ENCODE measurements around the gene RAB5IF. TPM values are rescaled to one million over a fixed set of nuclear protein-coding genes. Genes with fewer than 3 reads are reported as not detected.

Gene RAB5IF
- total and polyA plus RNA-seq, 2 of the 13 experiments (the other 11 are each of a cell fraction or from before 2014, with no cell fraction given) = 261 to 305 TPM

- TF ChIP-seq ZNF704 (CRISPR knock-in tag; IDR thresholded peaks at IDR 0.05; ENCODE audit: borderline replicate concordance) = no peak; the same call in 1 of the 2 replicates
- peak; percentile 88 for TF ChIP-seq RBM39 (IDR thresholded peaks at IDR 0.05; ENCODE audit: low read depth, low read length, poor library complexity, severe bottlenecking)
- peak; percentile 86; the same call in 1 of the 2 replicates for TF ChIP-seq ZNF839 (CRISPR knock-in tag; IDR thresholded peaks at IDR 0.05; ENCODE audit: borderline replicate concordance)
- TF ChIP-seq ZNF318 (CRISPR knock-in tag; IDR thresholded peaks at IDR 0.05) = no peak; the same call in 1 of the 2 replicates
- peak; percentile 92; the same call in 1 of the 2 replicates for TF ChIP-seq TBX2 (CRISPR knock-in tag; IDR thresholded peaks at IDR 0.05; ENCODE audit: borderline replicate concordance)
- no peak for TF ChIP-seq PAWR (CRISPR knock-in tag; IDR thresholded peaks at IDR 0.05; ENCODE audit: borderline replicate concordance)
- 0 out of 2 replicates have a peak, but pooled peaks have one; percentile 12 for TF ChIP-seq ZNF251 (CRISPR knock-in tag; IDR thresholded peaks at IDR 0.05)
- no peak for TF ChIP-seq HMG20A (CRISPR knock-in tag; IDR thresholded peaks at IDR 0.05; ENCODE audit: borderline replicate concordance)
- TF ChIP-seq CENPT (CRISPR knock-in tag; IDR thresholded peaks at IDR 0.05; ENCODE audit: low read depth) = peak; percentile 86
- peak; percentile 56 for TF ChIP-seq ARHGAP35 (CRISPR knock-in tag; IDR thresholded peaks at IDR 0.05; ENCODE audit: borderline replicate concordance)
- TF ChIP-seq RFX5 (IDR thresholded peaks at IDR 0.05; ENCODE audit: low read depth, low read length) = peak; percentile 92
- TF ChIP-seq ZNF260 (CRISPR knock-in tag; IDR thresholded peaks at IDR 0.05; ENCODE audit: borderline replicate concordance, low read depth) = no peak
- TF ChIP-seq SMARCE1 (IDR thresholded peaks at IDR 0.05; ENCODE audit: borderline replicate concordance) = no peak
- TF ChIP-seq ZNF20 (CRISPR knock-in tag; IDR thresholded peaks at IDR 0.05) = no peak
- peak; percentile 54; the same call in 1 of the 2 replicates for TF ChIP-seq ZNF7 (CRISPR knock-in tag; IDR thresholded peaks at IDR 0.05)
These were observed at the start of gene RAB5IF (continued) for GRCh38 chr20:36605399-36606157.

Measured in HepG2 (cell line).